Mesendoderm (in vitro differentiated cells): Measurements from ENCODE around the gene ST3GAL2.
A peak's percentile ranks its signal among the peaks of the same experiment; 100 is the strongest.
"Not testable (repeated sequence)": the region's sequence is repeated elsewhere in the genome, so short reads cannot be mapped to it uniquely, and the experiment has no call there.

Experiments used
- DNase-seq: peaks from one replicate; pipeline ENCODE4 v3.0.0; 2013
- H2AK5ac ChIP-seq: 2 replicates; pipeline ENCODE4 v1.6.1; 2013; ENCODE audit warnings: low read length, inconsistent platforms
- H2BK120ac ChIP-seq: 2 replicates; pipeline ENCODE4 v1.6.1; 2013; ENCODE audit warnings: low read depth, mild to moderate bottlenecking, low read length, moderate library complexity, mixed read lengths
- H2BK15ac ChIP-seq: replicated peaks from 2 replicates; pipeline ENCODE4 v1.6.1; 2013; ENCODE audit warnings: low read depth, mild to moderate bottlenecking, moderate library complexity
- H2BK5ac ChIP-seq: 2 replicates; pipeline ENCODE4 v1.6.1; 2013; ENCODE audit warnings: low read length, inconsistent platforms
- H3K18ac ChIP-seq: 2 replicates; pipeline ENCODE4 v1.6.1; 2013; ENCODE audit warnings: mild to moderate bottlenecking, low read length, mixed read lengths
- H3K23ac ChIP-seq: one replicate; pipeline ENCODE4 v1.6.1; 2013; ENCODE audit warnings: low read length
- H3K27ac ChIP-seq: 2 replicates; pipeline ENCODE4 v1.5.1; 2013; ENCODE audit warnings: low read depth, mild to moderate bottlenecking, inconsistent platforms, low read length, moderate library complexity
- H3K27me3 ChIP-seq: 2 replicates; pipeline ENCODE4 v1.6.1; 2013; ENCODE audit warnings: low read length, control low read depth, mild to moderate bottlenecking, inconsistent platforms; ENCODE audit not compliant: insufficient read depth, poor library complexity
- H3K36me3 ChIP-seq: 2 replicates; pipeline ENCODE4 v1.6.1; 2013; ENCODE audit warnings: low read length, inconsistent platforms; ENCODE audit not compliant: control insufficient read depth, insufficient read depth
- H3K4ac ChIP-seq: one replicate; pipeline ENCODE4 v1.6.1; 2013; ENCODE audit warnings: low read depth, mild to moderate bottlenecking, low read length, moderate library complexity
- H3K4me1 ChIP-seq: 2 replicates; pipeline ENCODE4 v1.6.1; 2013; ENCODE audit warnings: low read depth, low read length, inconsistent platforms; ENCODE audit not compliant: control insufficient read depth
- H3K4me2 ChIP-seq: 2 replicates; pipeline ENCODE4 v1.6.1; 2013; ENCODE audit warnings: low read length
- H3K4me3 ChIP-seq: 2 replicates; pipeline ENCODE4 v1.5.1; 2013; ENCODE audit warnings: mild to moderate bottlenecking, low read length
- H3K56ac ChIP-seq: one replicate; pipeline ENCODE4 v1.6.1; 2013; ENCODE audit warnings: low read length
- H3K79me1 ChIP-seq: 2 replicates; pipeline ENCODE4 v1.6.1; 2013; ENCODE audit warnings: low read length, inconsistent platforms
- H3K79me2 ChIP-seq: 2 replicates; pipeline ENCODE4 v1.6.1; 2013; ENCODE audit warnings: mild to moderate bottlenecking, low read length; ENCODE audit not compliant: control insufficient read depth, insufficient read depth
- H3K9ac ChIP-seq: 2 replicates; pipeline ENCODE4 v1.6.1; 2013; ENCODE audit warnings: low read length, inconsistent platforms
- H4K5ac ChIP-seq: one replicate; pipeline ENCODE4 v1.6.1; 2013; ENCODE audit warnings: low read length
- H4K8ac ChIP-seq: one replicate; pipeline ENCODE4 v1.6.1; 2013; ENCODE audit warnings: low read depth, mild to moderate bottlenecking, control low read depth, low read length, moderate library complexity
- WGBS: extraction: QIAGEN DNeasy Blood & Tissue Kit; methylation state at CpG from one replicate; pipeline ENCODE4 v1.1.7; 2013; ENCODE audit warnings: low lambda C conversion rate, missing lambda C conversion rate; ENCODE audit not compliant: insufficient coverage; ENCODE audit errors: extremely low coverage; 5-methylcytosine and 5-hydroxymethylcytosine counted together

ST3GAL2 gene

GRCh38 chr16:70345840-70346239 lies 93.1 kb downstream of the ST3GAL2 start:
- H3K4me2 ChIP-seq, result peak overlapping the region; percentile 14
- WGBS, result no CpG with 5 or more reads among the region's 10 CpGs

GRCh38 chr16:70342016-70342415 lies 96.9 kb downstream of the ST3GAL2 start:
- WGBS, result no CpG with 5 or more reads among the region's 3 CpGs

More at GRCh38 chr16:70345840-70346239, 93.1 kb downstream of the ST3GAL2 start:
- Histone ChIP-seq H2AK5ac (no peak overlapping the region), H2BK5ac (no peak overlapping the region), H3K4me1 (no peaks in the 10 kb centered on the region), H2BK120ac (no peak overlapping the region), H3K79me1 (peaks cover 7% of the 10 kb centered on the region), H3K27me3 (no peaks in the 10 kb centered on the region), H3K79me2 (peaks cover 18% of the 10 kb centered on the region), H3K4ac (no peak overlapping the region), H3K23ac (no peak overlapping the region), H4K5ac (peak overlapping the region; percentile 87), H3K36me3 (peaks cover 2% of the 10 kb centered on the region), H3K9ac (peak overlapping the region; percentile 25), H3K27ac (no peak overlapping the region), H2BK15ac (no peak overlapping the region), H3K56ac (peak overlapping the region; percentile 57), H4K8ac (no peak overlapping the region), H3K4me3 (no peak overlapping the region), H3K18ac (no peak overlapping the region)
- DNase-seq, result no peak

GRCh38 chr16:70341600-70341999 lies 97.3 kb downstream of the ST3GAL2 start:
- H4K8ac ChIP-seq, result no peak overlapping the region
- no CpG with 5 or more reads among the region's 4 CpGs for WGBS

More at GRCh38 chr16:70342016-70342415, 96.9 kb downstream of the ST3GAL2 start:
- Histone ChIP-seq H3K79me2 (peaks cover 2% of the 10 kb centered on the region), H3K79me1 (peaks cover under 1% of the 10 kb centered on the region), H2AK5ac (no peak overlapping the region), H2BK5ac (no peak overlapping the region), H2BK15ac (no peak overlapping the region), H2BK120ac (no peak overlapping the region), H3K4me3 (no peak overlapping the region), H3K36me3 (no peaks in the 10 kb centered on the region), H3K27me3 (no peaks in the 10 kb centered on the region), H3K4me1 (no peaks in the 10 kb centered on the region), H3K4ac (no peak overlapping the region), H4K8ac (no peak overlapping the region), H3K18ac (no peak overlapping the region), H3K27ac (no peak overlapping the region), H3K4me2 (no peak overlapping the region), H4K5ac (no peak overlapping the region), H3K23ac (no peak overlapping the region), H3K56ac (no peak overlapping the region), H3K9ac (no peak overlapping the region)
- DNase-seq, result no peak

GRCh38 chr16:70337814-70338213 lies 101.1 kb downstream of the ST3GAL2 start:
- H3K79me2 ChIP-seq, result no peaks in the 10 kb centered on the region

More at GRCh38 chr16:70341600-70341999, 97.3 kb downstream of the ST3GAL2 start:
- no peaks in the 10 kb centered on the region for H3K4me1 ChIP-seq
- H2BK120ac ChIP-seq, result no peak overlapping the region
- H2BK15ac ChIP-seq, result no peak overlapping the region
- H3K27ac ChIP-seq, result no peak overlapping the region
- H3K9ac ChIP-seq, result no peak overlapping the region
- no peaks in the 10 kb centered on the region for H3K79me2 ChIP-seq
- H3K56ac ChIP-seq, result no peak overlapping the region
- H3K79me1 ChIP-seq, result no peaks in the 10 kb centered on the region
- H2AK5ac ChIP-seq, result no peak overlapping the region
- no peak overlapping the region for H3K23ac ChIP-seq
- H3K4me2 ChIP-seq, result no peak overlapping the region
- H3K4me3 ChIP-seq, result no peak overlapping the region
- no peak overlapping the region for H4K5ac ChIP-seq
- H3K27me3 ChIP-seq, result no peaks in the 10 kb centered on the region
- no peaks in the 10 kb centered on the region for H3K36me3 ChIP-seq
- H3K4ac ChIP-seq, result no peak overlapping the region
- H2BK5ac ChIP-seq, result no peak overlapping the region
- H3K18ac ChIP-seq, result no peak overlapping the region
- DNase-seq, result no peak

GRCh38 chr16:70332728-70333127 lies 106.2 kb downstream of the ST3GAL2 start:
- not testable (repeated sequence) for H4K8ac ChIP-seq, H3K56ac ChIP-seq, H3K23ac ChIP-seq, H3K27ac ChIP-seq, H3K4me3 ChIP-seq, H3K4me2 ChIP-seq, H3K79me2 ChIP-seq, H3K36me3 ChIP-seq, H3K27me3 ChIP-seq, H2BK15ac ChIP-seq, H3K9ac ChIP-seq, H2AK5ac ChIP-seq, H3K4ac ChIP-seq, H4K5ac ChIP-seq, H3K4me1 ChIP-seq, H3K18ac ChIP-seq, H2BK5ac ChIP-seq, H2BK120ac ChIP-seq, H3K79me1 ChIP-seq
- WGBS, result no CpG with 5 or more reads among the region's 12 CpGs
- peak; percentile 32 for DNase-seq

More at GRCh38 chr16:70337814-70338213, 101.1 kb downstream of the ST3GAL2 start:
- H3K79me1 ChIP-seq, result no peaks in the 10 kb centered on the region
- no peak overlapping the region for H2BK120ac ChIP-seq
- no peak overlapping the region for H3K4me2 ChIP-seq
- H3K4ac ChIP-seq, result no peak overlapping the region
- H3K27me3 ChIP-seq, result no peaks in the 10 kb centered on the region
- no peak for DNase-seq
- no peak overlapping the region for H3K4me3 ChIP-seq
- H2BK5ac ChIP-seq, result no peak overlapping the region
- no peak overlapping the region for H2AK5ac ChIP-seq
- H2BK15ac ChIP-seq, result no peak overlapping the region
- WGBS, result no CpG with 5 or more reads among the region's 5 CpGs
- no peak overlapping the region for H3K23ac ChIP-seq
- H3K36me3 ChIP-seq, result peaks cover 7% of the 10 kb centered on the region
- no peak overlapping the region for H4K5ac ChIP-seq
- no peak overlapping the region for H3K56ac ChIP-seq
- H4K8ac ChIP-seq, result no peak overlapping the region
- H3K9ac ChIP-seq, result no peak overlapping the region
- no peaks in the 10 kb centered on the region for H3K4me1 ChIP-seq
- no peak overlapping the region for H3K27ac ChIP-seq
- no peak overlapping the region for H3K18ac ChIP-seq
